WTC11 (cell line): ENCODE data around the gene TMEM271.
"Not testable (repeated sequence)": the region's sequence is repeated elsewhere in the genome, so short reads cannot be mapped to it uniquely, and the experiment has no call there.

Experiments used
- FOXJ3 ChIP-seq: sonication (generic); formaldehyde crosslinking; IDR thresholded peaks from 2 replicates; pipeline ENCODE4 v1.9.0; 2021; ENCODE audit warnings: missing genetic modification reagents, mild to moderate bottlenecking, borderline replicate concordance
- ZNF138 ChIP-seq: sonication (generic); formaldehyde crosslinking; conservative IDR thresholded peaks from 2 replicates; pipeline ENCODE4 v1.8.1; 2022; ENCODE audit warnings: mild to moderate bottlenecking, moderate library complexity, missing genetic modification reagents
- TF ChIP-seq, protein P1 (sequence below): fragments of 200-600 bp; IDR thresholded peaks from 2 replicates; pipeline ENCODE4 v1.8.0; 2022; ENCODE audit warnings: antibody characterized with exemption

DNA sequence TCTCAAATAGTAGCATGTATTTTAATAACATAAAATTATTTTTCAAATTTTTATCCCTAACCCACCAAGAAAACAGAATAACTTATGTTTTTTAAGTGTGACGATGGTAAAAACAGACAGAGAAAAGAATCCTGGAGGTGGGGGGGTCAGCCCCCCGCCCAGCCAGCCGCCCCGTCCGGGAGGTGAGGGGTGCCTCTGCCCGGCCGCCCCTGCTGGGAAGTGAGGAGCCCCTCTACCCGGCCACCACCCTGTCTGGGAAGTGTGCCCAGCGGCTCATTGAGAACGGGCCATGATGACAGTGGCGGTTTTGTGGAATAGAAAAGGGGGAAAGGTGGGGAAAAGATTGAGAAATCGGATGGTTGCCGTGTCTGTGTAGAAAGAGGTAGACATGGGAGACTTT lies 16.1 kb upstream of the TMEM271 start:
- not testable (repeated sequence) for TF ChIP-seq FOXJ3, ZNF138 (CRISPR knock-in tag)
- TF ChIP-seq, protein P1, sequence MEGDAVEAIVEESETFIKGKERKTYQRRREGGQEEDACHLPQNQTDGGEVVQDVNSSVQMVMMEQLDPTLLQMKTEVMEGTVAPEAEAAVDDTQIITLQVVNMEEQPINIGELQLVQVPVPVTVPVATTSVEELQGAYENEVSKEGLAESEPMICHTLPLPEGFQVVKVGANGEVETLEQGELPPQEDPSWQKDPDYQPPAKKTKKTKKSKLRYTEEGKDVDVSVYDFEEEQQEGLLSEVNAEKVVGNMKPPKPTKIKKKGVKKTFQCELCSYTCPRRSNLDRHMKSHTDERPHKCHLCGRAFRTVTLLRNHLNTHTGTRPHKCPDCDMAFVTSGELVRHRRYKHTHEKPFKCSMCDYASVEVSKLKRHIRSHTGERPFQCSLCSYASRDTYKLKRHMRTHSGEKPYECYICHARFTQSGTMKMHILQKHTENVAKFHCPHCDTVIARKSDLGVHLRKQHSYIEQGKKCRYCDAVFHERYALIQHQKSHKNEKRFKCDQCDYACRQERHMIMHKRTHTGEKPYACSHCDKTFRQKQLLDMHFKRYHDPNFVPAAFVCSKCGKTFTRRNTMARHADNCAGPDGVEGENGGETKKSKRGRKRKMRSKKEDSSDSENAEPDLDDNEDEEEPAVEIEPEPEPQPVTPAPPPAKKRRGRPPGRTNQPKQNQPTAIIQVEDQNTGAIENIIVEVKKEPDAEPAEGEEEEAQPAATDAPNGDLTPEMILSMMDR: not testable (repeated sequence)
